SKM-1 (cell line): ENCODE results near the gene STOM.
A peak's percentile ranks its signal among the peaks of the same experiment; 100 is the strongest.
"Not testable (repeated sequence)": the region's sequence is repeated elsewhere in the genome, so short reads cannot be mapped to it uniquely, and the experiment has no call there.

Experiments
- DNase-seq: peaks from one replicate; lab custom pipeline; 2025; ENCODE audit not compliant: unreplicated experiment; lab: John Stamatoyannopoulos, UW

STOM gene

DNA sequence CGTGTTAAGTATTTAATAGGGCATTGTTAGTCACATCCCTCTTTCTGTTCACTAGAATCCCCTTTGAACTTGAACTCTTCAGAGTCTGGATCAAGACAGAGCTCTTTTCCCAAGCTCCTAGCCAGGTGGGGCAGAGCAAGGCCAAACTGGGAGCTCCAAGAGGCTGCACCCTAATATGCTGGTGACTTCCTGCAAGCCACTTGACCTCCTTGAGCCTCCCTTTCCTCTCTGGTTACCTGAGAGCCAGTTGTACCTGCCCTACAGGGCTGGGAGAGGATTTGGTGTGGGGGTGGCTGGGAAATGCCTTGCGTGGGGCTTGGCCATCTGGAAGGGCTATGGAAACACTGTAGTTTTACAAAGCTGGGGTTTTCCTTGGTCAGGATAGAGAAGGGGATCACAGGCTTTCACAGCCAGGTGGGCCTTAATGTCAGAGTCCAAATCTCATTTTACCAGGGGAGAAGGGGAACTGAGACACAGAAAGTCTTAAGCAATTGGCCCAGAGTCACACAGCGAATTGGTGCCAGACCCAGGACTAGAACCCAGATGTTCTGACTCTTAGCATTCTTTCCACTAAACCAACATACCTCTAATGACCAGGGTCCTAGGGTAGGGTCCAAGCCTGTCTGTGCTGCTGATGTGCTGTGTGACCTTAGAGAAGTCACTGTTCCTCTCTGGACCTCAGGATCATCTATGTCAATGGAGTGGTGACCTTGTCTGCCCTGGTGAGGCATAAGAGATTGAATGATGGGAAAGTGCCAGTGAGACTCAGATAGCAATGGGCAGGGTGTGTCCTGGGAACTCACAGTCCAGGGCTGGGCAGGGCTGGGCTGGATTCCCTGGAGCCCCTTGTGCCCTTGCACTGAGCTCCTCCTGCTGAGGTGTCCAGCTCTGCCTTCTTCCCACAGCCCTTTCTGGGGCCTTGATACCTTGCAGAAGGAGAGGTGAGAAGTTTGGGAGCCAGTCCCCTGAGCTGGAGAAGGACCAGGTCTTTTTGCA, 66.3 kb downstream of the STOM start:
- no peak for DNase-seq

DNA sequence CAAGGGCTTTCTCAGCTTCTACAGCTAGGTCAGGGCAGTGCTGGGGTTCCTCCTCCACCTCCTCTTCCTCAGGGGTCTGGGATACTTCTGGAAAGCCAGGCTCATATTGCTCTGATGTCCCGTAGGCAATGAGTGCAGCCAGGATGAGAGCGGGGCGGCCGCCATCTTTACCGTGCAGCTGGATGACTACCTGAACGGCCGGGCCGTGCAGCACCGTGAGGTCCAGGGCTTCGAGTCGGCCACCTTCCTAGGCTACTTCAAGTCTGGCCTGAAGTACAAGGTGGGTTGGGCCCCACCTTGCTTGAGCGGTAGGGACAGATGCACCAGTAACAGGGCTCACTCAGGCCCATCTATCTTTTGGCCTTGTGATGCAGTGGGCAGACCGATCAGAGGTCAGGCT, 67.3 kb downstream of the STOM start:
- DNase-seq: no peak

DNA sequence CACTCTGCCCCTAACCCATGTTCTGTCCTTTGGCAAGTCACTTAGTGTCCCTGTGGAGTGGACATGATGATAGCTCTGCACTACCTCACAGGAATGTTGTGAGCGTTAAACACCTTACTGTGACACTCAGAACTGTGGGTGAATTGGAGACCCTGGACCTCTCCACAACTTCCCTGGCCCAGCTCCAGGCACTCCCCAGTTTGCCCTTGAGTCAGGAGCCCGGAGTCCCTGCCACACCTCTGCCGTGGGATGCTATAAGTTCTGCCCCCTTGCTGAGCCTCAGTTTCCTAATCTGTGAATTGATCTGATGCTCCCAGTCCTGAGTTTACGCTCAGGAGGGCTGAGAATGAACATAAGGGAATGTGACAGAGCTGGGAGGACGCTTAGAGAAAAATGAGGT, 67.7 kb downstream of the STOM start:
- DNase-seq: no peak

DNA sequence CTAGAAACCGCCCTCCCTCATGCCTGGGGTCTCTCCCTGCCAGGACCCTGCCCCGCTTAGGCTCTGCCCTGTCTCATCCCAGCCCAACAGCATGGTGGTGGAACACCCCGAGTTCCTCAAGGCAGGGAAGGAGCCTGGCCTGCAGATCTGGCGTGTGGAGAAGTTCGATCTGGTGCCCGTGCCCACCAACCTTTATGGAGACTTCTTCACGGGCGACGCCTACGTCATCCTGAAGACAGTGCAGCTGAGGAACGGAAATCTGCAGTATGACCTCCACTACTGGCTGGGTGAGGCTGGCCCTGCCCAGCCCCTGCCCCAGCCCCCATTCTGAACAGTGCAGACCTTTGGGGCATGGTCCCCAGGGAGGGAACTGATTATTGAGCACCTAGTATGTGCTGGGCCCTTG, 68.2 kb downstream of the STOM start:
- no peak for DNase-seq

DNA sequence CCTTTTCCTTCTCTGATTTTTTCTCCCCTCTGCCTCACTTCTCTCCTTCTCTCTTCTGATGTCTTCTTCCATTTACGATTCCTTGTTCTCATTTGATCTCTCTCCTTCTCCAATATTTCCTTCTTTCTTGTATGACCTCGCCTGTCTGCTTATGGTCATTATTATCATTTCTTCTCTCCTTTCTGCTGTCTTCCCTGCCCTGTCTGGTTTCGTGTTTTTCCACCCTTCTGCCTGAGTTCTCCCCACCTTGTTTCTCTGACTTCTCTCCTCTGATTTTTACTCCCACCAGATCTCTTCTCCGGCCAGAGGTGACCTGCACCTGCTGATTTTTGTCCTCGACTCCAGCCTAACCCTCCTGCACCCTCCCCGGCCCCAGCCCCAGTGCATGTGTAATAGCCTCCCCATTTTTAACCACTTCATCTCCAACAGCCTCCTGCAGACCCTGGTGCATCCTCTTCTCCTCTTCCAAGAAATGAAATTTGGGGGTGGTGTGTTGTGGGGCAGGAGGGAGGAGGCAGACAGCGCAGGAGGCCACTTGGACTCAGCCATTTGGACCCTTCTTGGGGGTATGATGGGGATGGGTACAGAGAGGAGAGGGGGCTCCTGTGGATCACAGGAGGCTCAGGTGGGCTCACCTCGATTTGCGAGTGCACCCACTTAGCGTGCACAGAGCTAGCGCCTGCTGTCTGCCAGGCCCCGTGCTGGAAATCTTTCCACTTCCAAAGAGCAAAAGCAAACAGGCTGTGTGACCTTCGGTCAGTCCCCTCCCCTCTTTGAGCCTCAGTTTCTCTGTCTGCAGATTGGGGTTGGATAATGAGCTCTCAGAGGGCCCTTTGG, 69.5 kb downstream of the STOM start:
- no peak for DNase-seq

DNA sequence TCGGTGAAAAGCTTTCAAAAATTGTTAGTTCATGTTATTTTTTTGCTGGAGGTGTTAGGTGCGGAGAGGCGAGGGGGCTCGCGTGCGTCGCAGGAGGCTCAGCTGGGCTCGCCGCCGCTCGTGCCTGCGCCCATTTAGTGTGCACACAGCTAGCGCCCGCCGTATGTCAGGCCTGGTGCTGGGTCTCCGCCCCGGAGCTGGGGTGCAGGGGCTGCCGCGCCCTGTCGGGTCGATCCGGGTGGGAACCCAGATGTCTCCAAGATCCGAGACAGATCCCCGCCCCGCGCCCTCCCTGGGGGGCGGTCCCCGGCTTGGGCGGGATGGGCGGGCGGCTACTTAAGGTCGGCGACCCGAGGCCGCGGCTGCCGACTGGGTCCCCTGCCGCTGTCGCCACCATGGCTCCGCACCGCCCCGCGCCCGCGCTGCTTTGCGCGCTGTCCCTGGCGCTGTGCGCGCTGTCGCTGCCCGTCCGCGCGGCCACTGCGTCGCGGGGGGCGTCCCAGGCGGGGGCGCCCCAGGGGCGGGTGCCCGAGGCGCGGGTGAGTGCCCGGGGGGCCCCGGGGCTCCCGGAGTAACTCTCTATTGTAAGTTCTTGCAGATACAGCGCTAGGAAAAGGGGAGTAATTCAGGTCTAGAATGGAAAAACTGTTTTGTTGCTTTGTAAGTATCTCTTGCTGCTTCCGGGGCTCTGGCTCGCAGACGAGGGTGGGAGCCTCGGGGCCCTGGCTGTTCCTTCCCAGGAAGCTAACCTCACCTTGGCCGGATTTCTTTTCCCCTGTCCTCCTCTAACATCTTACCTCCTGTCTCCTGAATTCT, 70.4 kb downstream of the STOM start:
- no peak for DNase-seq

DNA sequence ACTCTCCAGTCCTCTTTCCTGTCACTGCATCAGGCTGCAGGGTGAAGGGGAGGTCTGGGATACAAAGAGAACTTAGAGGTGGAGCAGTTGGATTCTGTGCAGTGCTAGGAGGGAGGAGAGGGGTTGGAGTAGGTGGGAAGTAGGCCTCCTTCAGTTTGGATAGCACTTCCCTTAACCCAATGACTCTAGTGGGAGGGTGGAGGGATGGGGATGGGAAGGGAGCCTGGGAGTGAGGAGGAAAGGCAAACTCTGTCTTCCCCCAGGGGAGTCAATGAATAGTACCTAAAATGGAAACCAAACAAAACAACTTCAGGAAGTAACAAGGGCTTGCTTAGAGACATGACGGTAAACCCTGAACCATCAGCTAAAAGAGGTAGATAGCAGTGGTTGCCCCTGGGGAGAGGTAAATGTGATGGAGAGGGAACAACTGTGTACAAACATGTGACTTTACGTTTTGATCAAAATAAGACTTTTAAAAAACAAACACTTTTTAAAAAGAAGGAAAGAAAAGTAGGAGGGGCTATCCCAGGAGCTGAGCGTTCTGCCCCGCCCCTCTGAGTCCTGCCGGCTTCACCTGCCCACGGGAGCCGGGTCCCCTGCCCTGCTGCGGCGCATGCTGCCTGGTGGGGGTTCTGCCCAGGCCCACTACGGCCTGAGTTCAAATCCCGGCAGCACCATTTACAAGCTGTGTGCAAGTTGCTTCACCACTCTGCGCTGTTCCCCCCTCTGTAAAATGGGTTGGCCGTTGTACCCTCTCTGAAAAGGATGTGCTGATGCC, 71.2 kb downstream of the STOM start:
- DNase-seq: no peak

DNA sequence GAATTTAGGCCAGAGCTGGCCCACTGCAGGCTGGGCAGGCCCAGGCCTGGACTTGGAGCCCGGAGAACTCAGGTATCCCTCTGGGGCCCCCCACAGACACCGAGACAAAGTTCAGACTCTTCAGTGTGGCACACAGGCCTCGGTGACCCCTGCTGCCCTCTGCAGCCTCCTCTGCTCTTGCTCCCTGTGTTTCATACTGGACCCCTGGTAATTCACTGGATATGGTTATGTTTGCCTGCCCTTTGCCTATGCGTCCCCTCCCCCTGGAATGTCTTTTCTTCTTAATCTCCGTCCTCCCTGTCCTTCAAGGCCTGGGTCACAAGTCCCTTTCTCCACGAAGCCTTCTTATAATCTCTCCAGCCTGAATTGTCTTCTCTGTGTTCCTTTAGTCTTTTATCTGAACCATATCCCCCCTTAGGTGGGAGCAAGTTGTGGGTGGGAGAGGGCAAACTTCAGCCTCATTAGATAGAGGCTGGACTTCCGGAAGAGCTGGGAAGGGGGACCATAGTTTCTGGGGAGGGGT, 72.0 kb downstream of the STOM start:
- no peak for DNase-seq

DNA sequence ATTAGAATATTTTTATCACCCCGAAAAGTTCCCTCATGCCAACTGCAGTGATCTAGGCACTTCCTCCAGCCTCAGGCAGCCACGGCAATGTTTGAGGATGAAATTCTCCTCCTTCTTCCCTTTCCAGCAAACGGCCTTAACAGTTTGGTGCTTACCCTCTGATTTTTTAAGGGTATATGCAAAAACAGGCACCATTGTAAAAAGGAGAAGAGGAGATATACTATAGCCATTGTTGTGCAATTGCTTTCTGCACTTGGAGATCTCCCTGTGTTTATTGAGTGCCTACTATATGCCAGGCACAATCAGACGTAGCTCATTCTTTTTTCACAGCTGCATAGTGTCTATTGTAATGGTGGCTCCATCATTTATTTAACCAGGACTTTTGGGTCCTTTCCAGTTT, 72.7 kb downstream of the STOM start:
- DNase-seq: peak; percentile 42

DNA sequence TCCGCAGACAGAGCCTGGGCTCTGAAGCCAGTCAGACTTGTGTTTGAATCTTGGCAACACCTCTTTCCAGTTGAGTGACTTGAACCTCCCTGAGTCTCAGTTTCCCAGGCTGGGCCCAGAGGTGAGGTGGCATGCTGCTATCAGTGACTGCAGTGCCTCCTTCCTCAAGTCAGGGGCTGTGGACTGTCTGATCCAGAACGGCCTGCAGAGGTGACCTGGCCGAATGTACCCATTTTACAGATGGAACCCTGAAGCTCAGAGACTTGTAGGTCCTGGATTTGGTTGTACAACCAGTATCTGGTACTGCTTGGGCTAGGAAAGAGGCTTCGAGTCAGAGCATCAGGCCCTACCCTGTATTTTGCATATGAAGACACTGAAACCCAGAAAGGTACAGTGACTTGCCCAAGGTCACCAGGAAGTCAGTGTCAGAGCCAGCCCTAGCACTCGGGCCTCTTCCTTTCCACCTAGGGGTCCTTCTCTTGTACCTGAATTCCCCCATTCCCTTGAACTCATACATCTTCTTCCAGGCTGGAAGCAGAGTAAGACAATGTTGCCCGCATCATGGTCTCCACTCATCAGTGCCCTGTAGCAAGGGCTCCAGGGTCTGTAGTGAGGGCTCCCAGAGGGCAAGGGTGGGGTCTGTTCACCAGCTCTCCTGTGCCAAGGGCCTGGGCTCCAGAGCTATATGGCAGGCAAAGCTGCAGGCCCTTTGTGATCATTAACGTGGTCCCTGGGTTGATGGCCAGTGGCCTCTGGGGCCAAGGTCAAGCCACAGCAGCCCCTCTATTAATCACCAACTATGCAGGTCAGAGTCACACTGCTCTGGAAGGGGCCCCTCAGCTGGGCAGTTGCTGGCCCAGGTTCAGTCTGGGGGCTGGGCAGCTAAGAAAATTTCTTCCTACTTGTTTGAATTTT, 73.6 kb downstream of the STOM start:
- no peak for DNase-seq

DNA sequence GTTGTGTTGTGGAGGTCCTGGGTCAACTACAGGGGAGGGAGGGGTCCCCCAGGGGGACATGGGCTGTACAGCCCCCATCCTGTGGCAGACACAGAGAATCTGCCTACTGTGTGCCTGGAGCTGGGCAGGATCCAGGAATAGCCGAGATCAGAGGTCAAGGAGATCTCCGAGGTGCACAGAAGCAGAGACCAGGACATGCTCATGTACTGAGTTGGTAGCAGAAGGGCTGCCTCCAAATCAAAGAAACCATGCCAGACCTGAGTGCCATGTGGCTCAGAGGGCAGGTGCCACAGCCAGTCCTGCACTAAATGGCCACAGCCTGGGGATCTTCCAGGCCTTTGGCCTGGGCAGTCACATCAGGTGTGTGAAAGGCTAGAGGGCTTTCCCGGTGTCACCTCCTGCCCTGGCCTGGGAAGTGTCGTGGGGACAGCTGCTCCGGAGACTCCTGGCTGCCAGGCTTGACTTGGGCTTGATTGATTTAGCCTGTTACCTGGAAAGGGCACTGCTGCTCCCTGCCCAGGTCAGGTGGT, 74.3 kb downstream of the STOM start:
- DNase-seq: no peak

DNA sequence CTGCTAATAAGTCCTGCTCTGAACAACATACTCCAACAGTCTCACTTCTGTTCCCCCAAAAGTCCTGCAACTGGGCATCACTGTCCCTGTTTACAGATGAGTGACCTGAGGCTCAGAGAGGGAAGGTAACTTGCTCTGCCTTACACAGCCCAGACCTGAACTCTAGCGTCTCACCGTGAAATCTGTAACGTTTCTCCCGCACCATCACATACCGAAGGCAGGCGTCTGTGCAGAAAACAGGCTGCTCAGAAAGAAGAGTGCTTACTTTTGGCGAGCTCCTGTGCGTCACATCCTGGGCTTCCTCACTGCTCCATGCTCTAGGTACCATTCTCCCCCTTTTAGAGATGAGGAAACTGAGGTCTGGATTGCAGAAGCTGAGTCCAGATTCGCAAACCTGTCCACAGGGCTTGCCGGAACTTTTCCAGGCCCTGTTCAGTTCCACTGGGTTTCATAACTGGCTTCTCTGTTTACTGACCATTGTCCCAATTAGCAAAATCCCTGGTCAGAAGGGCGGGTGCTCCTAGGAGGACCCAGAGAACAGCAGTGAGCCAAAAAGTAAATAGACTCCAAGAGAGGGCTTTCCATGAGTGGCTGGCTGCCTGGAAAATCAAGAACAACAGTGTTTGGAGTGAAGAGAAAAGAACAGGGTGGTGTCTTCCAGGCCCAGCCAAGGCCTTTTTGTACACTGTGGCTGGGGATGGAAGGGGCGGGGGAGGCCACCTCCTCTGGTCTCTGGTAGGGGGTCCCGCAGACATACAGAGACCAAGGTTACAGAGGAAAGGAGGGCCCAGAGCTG, 75.0 kb downstream of the STOM start:
- DNase-seq: no peak

DNA sequence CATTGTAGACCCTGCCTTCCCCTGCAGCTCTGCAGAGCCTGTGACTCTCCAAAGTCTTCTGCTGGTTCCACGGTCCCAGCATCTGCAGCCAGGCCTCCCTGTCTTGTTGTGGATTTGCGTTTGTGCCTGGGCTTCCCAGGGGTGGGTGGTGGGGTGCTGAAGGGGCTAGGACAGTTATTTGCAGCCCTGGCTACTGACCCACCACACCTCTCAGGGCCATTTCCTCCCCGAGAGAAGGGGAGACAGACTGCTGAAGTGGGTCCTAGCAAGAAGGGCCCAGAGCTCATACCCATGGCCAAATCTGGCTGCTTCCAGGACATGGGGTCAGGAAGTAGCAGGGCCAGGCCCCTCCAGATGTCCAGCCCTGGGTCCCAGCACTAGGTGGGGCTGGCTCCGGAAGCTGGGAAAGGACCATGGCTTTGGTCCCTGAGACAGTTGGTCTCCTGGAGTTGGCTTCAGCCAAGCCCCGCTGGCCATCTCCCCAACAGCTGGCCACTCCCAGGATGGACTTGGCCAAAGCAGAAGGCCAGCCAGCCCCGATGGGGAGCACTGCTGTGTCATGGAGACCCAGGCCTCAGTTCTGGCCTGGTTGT, 75.8 kb downstream of the STOM start:
- DNase-seq: no peak

DNA sequence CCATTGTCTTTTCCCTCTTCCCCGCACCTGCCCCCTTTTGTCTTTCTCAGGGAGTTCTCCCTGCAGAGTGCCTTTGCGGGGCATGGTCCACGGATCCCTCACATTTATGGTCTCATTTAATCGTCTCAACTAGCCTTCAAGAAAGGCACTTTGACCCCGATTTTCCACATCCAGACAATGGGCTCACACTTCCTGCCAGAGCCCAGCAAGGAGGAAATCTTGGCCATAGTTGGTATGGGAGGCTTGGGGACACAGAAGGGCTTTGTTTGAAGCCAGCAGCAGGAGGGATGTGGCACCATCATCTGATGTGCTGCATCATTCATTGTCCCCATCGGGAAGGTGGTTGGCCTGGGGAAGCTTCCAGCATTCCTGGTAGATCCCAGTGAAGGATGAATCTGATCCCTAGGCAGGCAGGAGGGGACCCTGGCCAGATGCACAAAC, 77.2 kb downstream of the STOM start:
- no peak for DNase-seq

DNA sequence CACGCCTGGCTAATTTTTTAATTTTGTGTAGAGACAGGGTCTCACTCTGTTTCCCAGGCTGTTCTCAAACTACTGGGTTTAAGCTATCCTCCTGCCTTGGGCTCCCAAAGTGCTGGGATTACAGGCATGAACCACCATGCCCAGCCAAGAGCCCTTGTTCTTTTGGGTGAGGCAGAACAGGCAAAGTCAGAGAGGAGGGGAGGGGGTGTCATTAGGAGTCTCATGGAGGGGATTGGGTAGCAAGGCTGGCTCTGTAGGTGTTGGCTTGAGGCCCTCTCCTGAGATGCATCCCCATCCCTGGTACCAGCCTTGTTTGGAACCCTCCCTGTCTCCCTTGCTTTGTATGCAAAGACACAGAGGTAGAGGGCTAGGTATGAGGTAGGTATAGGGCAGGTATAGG, 78.0 kb downstream of the STOM start:
- DNase-seq: no peak

DNA sequence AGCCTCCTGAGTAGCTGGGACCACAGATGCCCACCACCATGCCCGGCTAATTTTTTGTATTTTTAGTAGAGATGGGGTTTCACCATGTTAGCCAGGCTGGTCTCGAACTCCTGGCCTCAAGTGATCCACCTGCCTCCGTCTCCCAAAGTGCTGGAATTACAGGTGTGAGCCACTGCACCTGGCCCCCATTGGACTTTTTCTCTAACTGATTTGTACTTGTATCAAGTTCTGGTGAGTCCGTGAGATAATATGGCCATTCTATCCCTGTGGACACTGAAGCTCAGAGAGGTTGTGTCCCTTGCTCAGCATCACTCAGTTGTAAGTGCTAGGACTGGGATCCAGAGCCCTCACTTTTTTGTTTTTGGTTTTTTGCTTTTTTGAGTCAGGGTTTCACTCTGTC, 78.5 kb downstream of the STOM start:
- not testable (repeated sequence) for DNase-seq

DNA sequence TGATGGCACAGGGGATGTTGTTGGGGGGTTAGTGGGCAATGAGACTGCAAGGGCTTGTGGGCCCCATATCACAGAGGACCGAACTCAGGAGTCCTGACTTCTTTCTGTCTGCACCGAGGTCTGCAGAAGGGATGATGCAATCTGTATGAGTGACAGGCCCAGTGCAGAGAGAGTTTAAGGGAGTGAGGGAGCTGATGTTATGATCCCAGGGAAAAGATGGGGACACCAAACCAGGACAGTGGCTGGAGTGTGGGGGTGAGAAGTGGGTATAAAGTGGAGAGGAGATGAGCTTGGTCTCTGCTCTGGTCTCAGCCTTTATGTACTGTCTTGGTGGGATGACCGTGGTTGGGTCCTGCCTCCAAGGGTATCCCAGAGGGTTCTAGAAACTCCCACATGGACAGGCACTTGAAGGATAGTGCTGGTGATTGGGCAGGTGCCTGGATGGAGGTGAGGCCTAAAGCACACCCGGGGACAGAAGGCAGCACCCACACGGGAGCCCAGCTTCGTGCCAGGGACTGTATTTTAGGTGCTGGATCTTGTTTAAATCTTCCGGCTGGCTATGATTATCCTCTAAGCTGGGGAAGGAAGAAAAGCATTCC, 80.2 kb downstream of the STOM start:
- no peak for DNase-seq
